ENCODE measurements around the gene ACSS1.
A peak's percentile ranks its signal among the peaks of the same experiment; 100 is the strongest.

The ACSS1 gene

DNA sequence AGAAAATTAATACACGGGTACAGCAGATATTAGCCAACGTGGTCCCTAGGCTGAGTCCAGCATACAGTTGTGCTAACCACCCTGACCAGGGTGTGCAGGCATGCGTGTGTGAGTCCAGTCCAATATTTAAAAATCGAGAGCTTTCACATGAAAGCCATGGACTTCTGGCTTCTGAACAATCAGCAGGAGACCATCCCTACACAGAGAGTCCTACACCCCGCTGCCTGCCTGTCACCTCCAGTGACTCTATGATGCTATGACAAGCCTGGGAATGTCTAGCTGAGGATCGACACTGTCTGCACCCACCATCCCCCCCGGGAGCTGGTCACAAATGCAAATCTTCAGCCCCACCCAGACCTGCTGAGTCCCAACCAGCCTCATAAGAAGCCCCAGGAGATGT lies 7.9 kb downstream of the ACSS1 start:
- Mint-ChIP-seq H3K27me3 (no peaks in the 10 kb centered on the region), H3K4me1 (peaks cover 63% of the 10 kb centered on the region)

DNA sequence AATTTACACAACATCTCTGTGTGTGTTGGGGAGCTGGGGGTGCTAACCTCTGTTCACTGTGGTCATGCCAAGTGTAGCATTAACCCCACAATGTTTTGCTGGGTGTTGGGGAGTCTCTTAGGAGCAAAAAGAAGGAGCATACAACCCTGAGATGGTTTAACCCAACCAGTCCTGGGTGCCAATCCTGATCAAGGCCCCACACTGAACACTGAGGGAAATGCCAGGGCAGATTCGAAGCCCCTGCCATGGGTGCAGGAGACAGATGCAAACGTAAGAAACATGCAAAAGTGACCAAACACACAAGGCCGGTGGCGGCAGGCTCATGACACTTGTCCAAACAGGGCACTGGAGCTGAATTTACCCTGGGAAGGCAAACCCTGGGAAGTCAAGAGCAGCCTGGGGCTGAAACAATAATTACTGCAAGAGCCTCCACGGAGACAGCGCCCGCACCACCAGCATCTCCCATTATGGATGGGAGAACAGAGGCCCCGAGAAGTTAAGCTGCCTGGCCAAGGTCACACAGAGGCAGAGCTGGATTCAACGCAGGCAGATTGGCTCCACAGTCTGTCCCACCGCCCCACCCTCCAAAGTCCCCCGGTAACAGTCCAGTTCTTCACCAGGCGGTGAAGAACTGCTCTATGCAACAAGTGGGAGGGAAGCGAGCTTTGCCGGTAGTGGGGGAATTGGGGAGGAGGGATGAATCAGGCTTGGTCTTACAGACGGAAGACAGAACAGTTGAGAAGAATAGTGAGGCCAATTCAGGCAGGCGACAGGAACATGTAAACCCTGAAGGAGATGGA lies 8.5 kb downstream of the ACSS1 start:
- H3K9me3 Mint-ChIP-seq: no peaks in the 10 kb centered on the region
- peak overlapping the region; percentile 87 for H3K27ac Mint-ChIP-seq
- peaks cover 60% of the 10 kb centered on the region for H3K4me1 Mint-ChIP-seq
- H3K4me3 Mint-ChIP-seq: no peak overlapping the region
- no peak for DNase-seq (ENCODE audit: low spot score in 2 of 2)
- no peaks in the 10 kb centered on the region for H3K27me3 Mint-ChIP-seq
- no peak for ATAC-seq (ENCODE audit: low read depth)
- peaks cover 14% of the 10 kb centered on the region for H3K36me3 Mint-ChIP-seq

More for the DNA sequence above, 7.9 kb downstream of the ACSS1 start:
- Mint-ChIP-seq H3K36me3 (peaks cover 18% of the 10 kb centered on the region), H3K27ac (peak overlapping the region; percentile 87), H3K4me3 (no peak overlapping the region), H3K9me3 (no peaks in the 10 kb centered on the region)
- no peak for DNase-seq (ENCODE audit: low spot score in 2 of 2)
- no peak for ATAC-seq (ENCODE audit: low read depth)

DNA sequence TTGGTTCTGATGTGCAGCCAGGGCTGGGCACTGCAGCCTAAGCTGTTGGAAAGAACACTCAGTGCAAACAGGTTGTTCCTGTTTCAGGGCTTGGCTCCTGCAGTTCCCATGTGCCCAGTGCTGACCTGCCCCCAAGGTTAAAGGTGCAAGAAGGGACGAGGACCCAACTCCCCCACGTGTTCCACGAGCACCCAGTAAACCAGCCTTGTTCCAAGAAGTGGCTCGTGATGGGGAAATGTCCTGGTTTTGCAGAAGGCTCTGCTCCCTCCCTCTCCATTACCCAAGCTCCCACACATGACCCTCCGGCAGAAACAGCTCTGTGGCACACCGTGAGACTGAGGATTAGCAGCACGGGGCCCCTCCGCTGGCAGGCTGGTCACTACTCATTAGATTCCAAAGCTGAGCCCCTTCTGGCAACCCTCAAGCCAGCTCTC lies 9.4 kb downstream of the ACSS1 start:
- DNase-seq (ENCODE audit: low spot score in 2 of 2) (no peak), ATAC-seq (ENCODE audit: low read depth) (no peak)
- no peaks in the 10 kb centered on the region for H3K27me3 Mint-ChIP-seq
- H3K27ac Mint-ChIP-seq: peak overlapping the region; percentile 87
- peaks cover 52% of the 10 kb centered on the region for H3K4me1 Mint-ChIP-seq
- no peaks in the 10 kb centered on the region for H3K9me3 Mint-ChIP-seq
- peaks cover 14% of the 10 kb centered on the region for H3K36me3 Mint-ChIP-seq
- no peak overlapping the region for H3K4me3 Mint-ChIP-seq

DNA sequence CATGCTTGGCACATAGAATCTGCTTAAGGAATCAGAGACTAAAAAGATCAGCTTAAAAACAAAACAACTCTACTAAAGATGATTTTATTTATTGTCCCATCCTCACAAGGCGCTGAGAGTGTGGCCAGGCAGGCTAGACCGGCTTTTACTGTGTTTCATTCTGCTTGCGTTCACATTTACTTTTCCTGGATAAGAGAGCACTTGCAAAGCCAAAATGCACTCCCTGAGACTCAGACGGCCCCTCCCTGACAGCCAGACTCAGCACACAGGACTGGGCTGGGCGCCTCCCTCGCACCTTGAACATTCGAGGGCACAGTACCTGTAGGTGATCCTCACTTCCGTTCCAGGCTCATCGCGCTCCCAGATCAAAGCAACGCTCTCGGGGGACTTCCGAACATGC lies 10.2 kb downstream of the ACSS1 start:
- no peaks in the 10 kb centered on the region for H3K27me3 Mint-ChIP-seq
- peaks cover 52% of the 10 kb centered on the region for H3K4me1 Mint-ChIP-seq
- ATAC-seq (ENCODE audit: low read depth): no peak
- H3K36me3 Mint-ChIP-seq: peaks cover 16% of the 10 kb centered on the region
- H3K9me3 Mint-ChIP-seq: no peaks in the 10 kb centered on the region
- H3K27ac Mint-ChIP-seq: no peak overlapping the region
- H3K4me3 Mint-ChIP-seq: no peak overlapping the region
- no peak for DNase-seq (ENCODE audit: low spot score in 2 of 2)

DNA sequence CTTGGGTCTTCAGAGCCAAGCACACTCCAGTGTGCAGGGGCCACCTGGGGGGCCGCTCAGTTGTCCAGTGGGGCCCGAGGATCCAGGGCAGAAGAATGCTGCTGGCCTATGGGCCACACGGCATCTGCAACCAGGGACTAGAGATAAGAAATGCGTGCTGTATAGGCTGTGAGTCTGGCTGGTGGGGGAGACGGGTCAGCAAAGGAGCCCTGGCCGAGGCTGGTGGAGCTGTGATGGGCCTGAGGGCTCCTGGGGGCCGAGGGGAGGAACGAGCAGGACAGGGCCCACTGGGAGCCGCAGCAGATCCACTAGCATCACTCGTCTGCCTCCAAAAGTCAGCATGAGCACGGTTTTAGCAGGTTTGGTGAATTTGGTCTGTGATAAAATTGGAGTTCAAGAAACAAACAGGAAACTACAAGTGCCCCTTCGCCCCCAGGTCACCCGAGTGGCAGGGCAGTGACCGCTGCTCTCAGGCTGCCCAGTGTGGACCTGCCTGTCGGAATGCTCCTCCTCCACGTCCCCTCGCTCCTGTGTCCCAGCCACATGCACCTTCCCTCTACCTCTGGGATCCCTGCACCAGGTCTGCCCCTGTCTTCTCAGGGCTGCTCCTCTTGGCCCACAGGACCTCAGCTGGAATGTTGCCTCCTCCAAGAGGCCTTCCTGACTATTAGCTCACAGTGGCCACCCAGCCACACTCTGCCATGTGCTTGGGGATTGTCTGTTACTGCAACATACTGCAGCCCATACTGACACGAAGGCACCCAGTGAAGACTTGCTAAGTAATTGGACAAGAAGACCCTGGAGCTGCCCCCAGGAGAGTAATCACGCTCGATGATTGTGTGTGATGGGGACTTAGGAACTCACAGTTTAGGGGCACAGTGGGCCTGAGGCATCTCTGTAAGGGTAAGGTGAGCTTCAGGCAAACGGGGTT lies 10.9 kb downstream of the ACSS1 start:
- Mint-ChIP-seq H3K36me3 (peaks cover 16% of the 10 kb centered on the region), H3K4me3 (no peak overlapping the region), H3K27ac (no peak overlapping the region), H3K4me1 (peaks cover 49% of the 10 kb centered on the region), H3K9me3 (no peaks in the 10 kb centered on the region), H3K27me3 (no peaks in the 10 kb centered on the region)
- DNase-seq (ENCODE audit: low spot score in 2 of 2) (no peak), ATAC-seq (ENCODE audit: low read depth) (no peak)

DNA sequence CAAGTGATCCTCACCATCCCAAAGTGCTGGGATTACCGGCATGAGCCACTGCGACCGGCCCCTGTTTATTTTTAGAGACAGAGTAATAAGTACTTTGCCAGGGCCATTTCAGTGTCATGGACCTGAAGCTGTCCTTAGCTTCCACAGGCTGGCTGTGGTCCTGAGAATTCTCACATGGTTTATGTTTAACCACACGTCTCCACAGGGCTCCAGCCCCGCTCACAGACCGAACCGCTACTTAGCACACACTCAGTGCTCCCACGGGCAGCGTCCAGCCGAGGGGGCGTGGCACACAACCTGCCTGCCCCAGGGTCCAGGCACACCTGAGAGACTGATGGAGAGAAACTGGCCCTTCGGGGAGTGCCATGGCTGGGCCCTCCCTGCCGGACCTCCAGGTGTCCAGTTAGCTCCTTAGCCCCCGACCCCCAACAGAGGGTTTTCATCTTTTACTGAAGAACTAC lies 11.7 kb downstream of the ACSS1 start:
- Mint-ChIP-seq H3K4me3 (no peak overlapping the region), H3K4me1 (peaks cover 42% of the 10 kb centered on the region), H3K9me3 (no peaks in the 10 kb centered on the region), H3K27ac (no peak overlapping the region), H3K27me3 (no peaks in the 10 kb centered on the region), H3K36me3 (peaks cover 14% of the 10 kb centered on the region)
- DNase-seq (ENCODE audit: low spot score in 2 of 2) (no peak), ATAC-seq (ENCODE audit: low read depth) (no peak)

DNA sequence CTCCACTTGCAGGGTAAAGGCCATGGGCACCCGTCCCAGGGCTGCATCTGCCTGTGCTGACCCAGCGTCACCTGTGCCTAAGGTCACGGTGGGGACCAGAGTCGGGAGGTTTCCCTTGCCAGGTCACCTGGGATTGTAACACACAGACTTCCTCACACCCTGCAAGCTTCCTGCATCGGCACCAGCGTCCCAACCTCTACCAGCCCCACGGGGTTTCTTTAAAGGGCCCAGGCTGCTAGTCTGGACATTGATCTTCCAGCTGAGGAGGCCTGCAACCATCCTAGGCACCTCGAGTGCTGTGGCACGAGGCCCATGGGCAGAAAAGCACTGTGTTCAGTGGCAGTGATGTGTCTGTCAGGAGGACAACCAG lies 12.6 kb downstream of the ACSS1 start:
- ATAC-seq (ENCODE audit: low read depth): no peak
- peaks cover 34% of the 10 kb centered on the region for H3K4me1 Mint-ChIP-seq
- DNase-seq (ENCODE audit: low spot score in 2 of 2): no peak
- H3K36me3 Mint-ChIP-seq: peaks cover 11% of the 10 kb centered on the region
- peak overlapping the region; percentile 89 for H3K27ac Mint-ChIP-seq
- H3K27me3 Mint-ChIP-seq: no peaks in the 10 kb centered on the region
- no peaks in the 10 kb centered on the region for H3K9me3 Mint-ChIP-seq
- no peak overlapping the region for H3K4me3 Mint-ChIP-seq

DNA sequence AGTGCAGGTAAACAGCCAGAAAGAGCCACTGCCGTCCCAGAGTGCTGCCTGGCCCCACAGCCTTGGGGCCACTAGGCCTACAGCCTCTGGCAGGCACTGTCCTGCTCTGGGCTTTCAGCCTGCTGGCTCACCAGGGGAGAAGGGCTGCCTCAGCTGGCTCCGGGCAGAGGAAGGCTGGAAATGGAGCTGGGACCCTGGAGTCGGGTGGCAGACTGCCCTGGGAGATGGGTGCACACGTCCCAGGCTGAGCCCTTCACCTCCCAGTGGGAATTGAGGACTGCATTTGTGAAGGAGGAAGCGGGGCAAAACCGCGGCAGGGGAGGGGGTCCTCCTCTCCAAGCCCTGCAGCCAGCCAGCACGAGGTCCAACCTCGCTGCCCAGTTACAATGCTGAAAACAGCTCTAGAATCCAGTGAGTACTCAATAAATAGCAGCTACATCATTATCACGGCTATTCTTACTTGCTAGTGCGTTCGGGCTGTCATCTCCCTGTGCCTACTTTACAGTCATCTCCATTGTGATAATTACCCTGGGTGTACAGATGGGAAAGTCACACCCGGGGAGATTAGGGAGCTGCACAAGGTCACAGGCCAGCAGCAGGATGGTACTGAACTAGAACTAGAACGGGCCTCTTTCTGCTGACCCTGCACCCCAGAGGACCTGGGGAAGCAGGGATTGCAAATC lies 13.1 kb downstream of the ACSS1 start:
- peaks cover 11% of the 10 kb centered on the region for H3K36me3 Mint-ChIP-seq
- no peak for ATAC-seq (ENCODE audit: low read depth)
- peaks cover 31% of the 10 kb centered on the region for H3K4me1 Mint-ChIP-seq
- H3K27me3 Mint-ChIP-seq: no peaks in the 10 kb centered on the region
- no peaks in the 10 kb centered on the region for H3K9me3 Mint-ChIP-seq
- peak overlapping the region; percentile 94 for H3K27ac Mint-ChIP-seq
- DNase-seq (ENCODE audit: low spot score in 2 of 2): no peak
- H3K4me3 Mint-ChIP-seq: no peak overlapping the region

DNA sequence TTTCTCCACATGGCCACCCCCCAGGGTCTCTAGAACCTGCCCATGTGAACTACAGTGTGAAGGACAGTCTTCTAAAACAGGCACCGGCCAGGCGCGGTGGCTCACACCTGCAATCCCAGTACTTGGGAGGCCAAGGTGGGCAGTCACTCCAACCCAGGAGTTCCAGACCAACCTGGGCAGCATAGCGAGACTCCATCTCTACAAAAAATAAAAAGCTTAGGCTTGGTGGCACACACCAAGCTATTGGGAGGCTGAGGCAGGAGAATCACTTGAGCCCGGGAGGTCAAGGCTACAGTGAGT lies 13.7 kb downstream of the ACSS1 start:
- no peak for DNase-seq (ENCODE audit: low spot score in 2 of 2)
- H3K4me1 Mint-ChIP-seq: peaks cover 27% of the 10 kb centered on the region
- H3K4me3 Mint-ChIP-seq: peak overlapping the region; percentile 34
- no peaks in the 10 kb centered on the region for H3K27me3 Mint-ChIP-seq
- H3K27ac Mint-ChIP-seq: peak overlapping the region; percentile 94
- peaks cover 11% of the 10 kb centered on the region for H3K36me3 Mint-ChIP-seq
- no peaks in the 10 kb centered on the region for H3K9me3 Mint-ChIP-seq
- no peak for ATAC-seq (ENCODE audit: low read depth)

DNA sequence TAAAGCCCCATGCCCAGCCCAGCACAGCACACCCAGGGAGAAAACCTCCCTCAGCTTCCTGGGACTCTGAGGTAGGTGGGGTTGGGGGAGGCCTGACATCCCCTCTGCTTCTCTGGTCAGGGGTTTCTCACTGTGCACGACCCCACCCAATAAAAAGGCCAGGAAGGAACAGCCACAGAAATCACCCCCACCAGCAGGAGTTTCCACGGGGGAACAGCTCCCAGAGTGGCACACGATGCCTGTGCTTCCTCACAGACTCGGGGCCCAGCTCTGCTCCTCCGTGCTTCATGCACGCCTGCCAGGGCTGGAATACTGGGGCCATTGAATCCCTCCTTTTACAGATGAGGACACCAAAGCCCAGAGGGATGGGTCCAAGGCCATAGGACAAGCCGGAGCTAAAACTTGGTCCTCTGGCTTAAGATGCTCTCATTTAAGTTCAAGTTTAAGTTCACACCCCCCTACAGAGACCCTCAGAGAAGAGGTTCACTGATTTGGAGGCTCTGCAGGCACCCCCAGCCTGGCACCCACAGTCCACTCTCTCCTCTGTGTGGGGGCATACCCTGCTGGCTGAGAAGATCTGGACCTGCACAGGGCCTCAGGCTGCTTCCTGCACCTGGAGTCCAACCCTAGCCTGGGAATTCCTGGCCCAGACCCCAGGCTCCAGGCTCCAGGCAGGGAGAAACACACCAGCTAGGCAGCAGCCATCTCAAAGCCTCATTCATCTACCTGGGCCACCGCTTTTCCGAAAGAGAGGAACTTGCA lies 14.3 kb downstream of the ACSS1 start:
- DNase-seq (ENCODE audit: low spot score in 2 of 2) (no peak), ATAC-seq (ENCODE audit: low read depth) (no peak)
- H3K36me3 Mint-ChIP-seq: peaks cover 11% of the 10 kb centered on the region
- peaks cover 27% of the 10 kb centered on the region for H3K4me1 Mint-ChIP-seq
- H3K9me3 Mint-ChIP-seq: no peaks in the 10 kb centered on the region
- peak overlapping the region; percentile 73 for H3K4me3 Mint-ChIP-seq
- H3K27me3 Mint-ChIP-seq: no peaks in the 10 kb centered on the region
- peak overlapping the region; percentile 94 for H3K27ac Mint-ChIP-seq

DNA sequence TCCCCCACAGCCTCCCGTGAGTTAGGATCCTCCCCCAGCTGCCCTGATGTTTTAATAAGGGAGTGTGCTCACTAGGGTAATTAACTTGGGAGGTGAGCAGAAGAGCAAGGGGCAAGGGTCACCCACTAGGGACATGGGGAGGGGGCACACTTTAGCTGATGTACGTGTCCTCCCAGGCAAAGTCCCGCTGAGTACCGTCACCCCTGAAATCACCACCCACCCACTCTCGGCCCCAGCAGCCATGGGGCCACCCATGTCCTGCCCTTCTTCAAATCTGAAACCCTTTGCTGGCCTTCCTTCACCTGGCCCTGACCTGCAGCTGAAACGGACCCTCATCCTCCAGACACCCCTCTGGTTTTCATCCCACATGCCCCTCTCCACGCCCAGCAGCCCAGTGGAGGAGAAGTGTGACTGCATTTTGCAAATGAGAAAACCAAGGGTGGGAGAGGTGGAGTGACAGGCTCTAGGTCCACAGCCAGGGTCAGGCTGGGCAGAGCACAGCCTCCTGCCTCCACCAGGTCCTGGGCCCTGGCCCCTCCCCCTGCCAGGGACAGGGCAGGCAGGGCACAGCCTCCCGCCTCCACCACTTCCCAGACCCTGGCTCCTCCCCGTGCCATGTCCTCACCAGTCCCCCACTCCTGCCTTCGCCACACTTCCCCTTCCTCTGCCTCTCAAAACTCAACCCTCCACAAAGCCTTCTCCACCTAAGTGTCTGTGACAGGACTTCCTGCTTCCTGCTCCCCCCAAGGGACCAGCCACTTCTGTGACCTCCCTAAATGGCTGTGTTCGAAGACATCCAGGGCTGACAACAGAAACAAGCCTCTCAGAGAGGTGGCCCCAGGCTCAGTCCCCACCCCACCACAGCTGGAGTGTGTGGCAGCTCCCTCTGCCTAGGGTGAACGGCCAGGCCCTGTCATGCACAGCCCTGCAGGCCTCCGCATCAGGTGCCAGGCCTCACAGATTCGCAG lies 15.1 kb downstream of the ACSS1 start:
- peak; percentile 61 to 72 for DNase-seq (ENCODE audit: low spot score in 2 of 2)
- Mint-ChIP-seq H3K9me3 (no peaks in the 10 kb centered on the region), H3K36me3 (peaks cover 11% of the 10 kb centered on the region), H3K27me3 (no peaks in the 10 kb centered on the region), H3K27ac (peak overlapping the region; percentile 94), H3K4me3 (peak overlapping the region; percentile 73), H3K4me1 (peaks cover 32% of the 10 kb centered on the region)
- peak; percentile 93 for ATAC-seq (ENCODE audit: low read depth)

DNA sequence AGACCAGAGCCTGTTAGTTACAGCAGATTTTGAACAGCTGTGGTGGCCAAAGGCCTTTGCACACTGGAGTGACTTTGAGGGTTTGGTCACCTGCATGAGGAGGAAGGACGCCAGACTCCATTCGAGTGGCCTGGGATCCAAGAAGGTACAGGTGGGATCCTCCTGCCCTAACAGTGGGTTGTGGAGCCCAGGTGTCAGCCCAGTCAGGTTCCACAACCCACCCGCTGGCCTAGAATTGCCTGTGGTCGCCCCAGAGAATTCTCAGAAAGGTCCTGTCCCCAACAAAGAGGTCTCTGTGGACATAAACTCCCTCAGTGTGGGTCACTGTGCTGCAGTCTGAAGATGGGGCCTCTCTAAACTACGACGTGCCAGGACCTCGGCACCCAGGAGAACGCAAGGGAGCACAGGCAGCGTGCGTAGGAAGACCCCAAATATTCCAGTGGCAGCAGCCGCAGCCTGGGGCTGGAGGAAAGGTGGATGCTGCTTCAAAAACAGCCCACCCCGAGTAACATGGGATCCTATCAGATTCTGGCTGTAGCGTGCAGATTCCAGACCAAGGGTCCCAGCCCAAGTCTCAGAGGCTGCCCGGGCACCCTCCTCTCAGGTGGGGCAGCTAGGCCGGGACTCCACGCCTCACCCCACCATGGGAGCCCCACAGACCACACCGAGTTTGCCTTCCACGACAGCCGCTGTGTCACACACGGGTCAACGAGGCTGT lies 16.0 kb downstream of the ACSS1 start:
- no peaks in the 10 kb centered on the region for H3K27me3 Mint-ChIP-seq
- peaks cover 37% of the 10 kb centered on the region for H3K4me1 Mint-ChIP-seq
- H3K27ac Mint-ChIP-seq: peak overlapping the region; percentile 94
- H3K4me3 Mint-ChIP-seq: no peak overlapping the region
- DNase-seq (ENCODE audit: low spot score in 2 of 2) (no peak), ATAC-seq (ENCODE audit: low read depth) (no peak)
- no peaks in the 10 kb centered on the region for H3K9me3 Mint-ChIP-seq
- H3K36me3 Mint-ChIP-seq: peaks cover 6% of the 10 kb centered on the region

All from memory B cell (primary cell).